ENCODE measurements around the gene PAX6.

DNA sequence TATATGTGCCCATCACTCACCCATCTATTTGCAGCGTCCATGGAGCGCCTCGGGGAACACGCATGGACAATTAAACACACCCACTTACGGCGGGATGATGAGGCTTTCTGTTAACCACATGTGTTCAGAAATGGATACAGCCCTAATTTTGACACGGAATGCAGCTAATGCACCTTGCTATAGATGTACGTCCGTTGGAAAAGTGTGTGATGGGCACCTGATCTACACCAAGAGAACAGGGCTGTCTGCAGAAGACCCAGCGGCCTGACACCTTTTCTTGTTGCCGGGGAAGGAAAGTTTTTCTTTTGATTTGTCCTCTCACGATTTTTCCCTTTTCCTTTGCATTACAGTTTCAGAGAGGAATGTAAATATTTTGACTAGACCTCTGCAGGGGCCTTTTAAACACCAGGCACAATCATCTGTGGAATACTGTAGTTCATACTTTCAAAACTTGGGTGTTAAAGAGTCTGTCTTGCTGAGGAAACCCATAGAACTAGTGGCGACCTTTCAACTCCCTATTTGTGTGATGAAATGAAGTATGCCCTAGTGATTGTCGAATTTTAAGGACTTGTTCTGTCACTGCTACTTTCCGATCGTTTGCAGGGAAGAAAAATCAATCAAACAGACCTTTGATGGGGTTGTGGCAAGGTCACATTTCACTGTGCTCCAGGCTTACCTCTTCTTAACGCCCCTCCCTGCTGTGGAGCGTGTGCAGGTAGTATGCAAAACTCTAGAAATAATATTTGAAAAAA is 16.5 kb upstream of the PAX6 start:
- TF ChIP-seq CTCF (optimal IDR thresholded peaks at IDR 0.05 in 1 of 3, IDR thresholded peaks at IDR 0.05 in 1 of 3, conservative IDR thresholded peaks at IDR 0.05 in 1 of 3; ENCODE audit: extremely low read depth in 1 of 3, insufficient read depth in 2 of 3, low read length in 3 of 3) (no peak), EZH2 (IDR thresholded peaks at IDR 0.05; ENCODE audit: low read length) (peak; percentile 16)

All from keratinocyte (primary cell).